GM12892 (cell line): ENCODE data around the gene SLC39A9.

Experiments
- POLR2A ChIP-seq: IDR thresholded peaks from 2 replicates; pipeline ENCODE4 v1.6.1; 2011; ENCODE audit warnings: low read depth, low read length, control low read depth
- POLR2AphosphoS5 ChIP-seq: IDR thresholded peaks from 2 replicates; pipeline ENCODE4 v1.6.1; 2011; ENCODE audit warnings: low read depth, low read length, control low read depth

- no peak for TF ChIP-seq POLR2AphosphoS5
- no peak for TF ChIP-seq POLR2A
These were observed 6.0 kb upstream of the SLC39A9 start for GRCh38 chr14:69392481-69392880.
